Endothelial cell (in vitro differentiated cells): ENCODE measurements around the gene BTN1A1. TPM values are rescaled to one million over a fixed set of nuclear protein-coding genes. Genes with fewer than 3 reads are reported as not detected.

Experiments used
- DNase-seq: peaks from one replicate; pipeline ENCODE4 v3.0.0; 2021; ENCODE audit warnings: low spot score
- H3K27ac Mint-ChIP-seq: one replicate; pipeline ENCODE4 v1.8.0; 2021; ENCODE audit warnings: mixed read lengths, inconsistent platforms; ENCODE audit not compliant: unreplicated experiment
- H3K27me3 Mint-ChIP-seq: one replicate; pipeline ENCODE4 v1.8.0; 2021; ENCODE audit warnings: mild to moderate bottlenecking, moderate library complexity, mixed read lengths, inconsistent platforms; ENCODE audit not compliant: unreplicated experiment
- H3K36me3 Mint-ChIP-seq: one replicate; pipeline ENCODE4 v1.8.0; 2021; ENCODE audit warnings: mild to moderate bottlenecking, low read depth, mixed read lengths, inconsistent platforms; ENCODE audit not compliant: unreplicated experiment
- H3K4me1 Mint-ChIP-seq: one replicate; pipeline ENCODE4 v1.8.0; 2021; ENCODE audit warnings: mild to moderate bottlenecking, mixed read lengths, inconsistent platforms; ENCODE audit not compliant: unreplicated experiment
- H3K4me3 Mint-ChIP-seq: one replicate; pipeline ENCODE4 v1.8.0; 2021; ENCODE audit warnings: mild to moderate bottlenecking, mixed read lengths, inconsistent platforms; ENCODE audit not compliant: unreplicated experiment
- H3K9me3 Mint-ChIP-seq: one replicate; pipeline ENCODE4 v1.8.0; 2021; ENCODE audit warnings: mixed read lengths, inconsistent platforms; ENCODE audit not compliant: unreplicated experiment
- total RNA-seq: library from RNA; stranded (reverse); fragmentation: NEBNext Ultra II Directional; extraction: Animal tissue kit (Norgen Biotek cat#: 25700); gene quantifications from one replicate; pipeline ENCODE4 v1.2.1, GENCODE V29; 2021; ENCODE audit not compliant: unreplicated experiment
- TF ChIP-seq, protein P1 (sequence below): fragments of 200-600 bp; sonication (generic); IDR thresholded peaks from one replicate; pipeline ENCODE4 v1.5.0; 2021; ENCODE audit warnings: antibody characterized with exemption; ENCODE audit not compliant: unreplicated experiment

The BTN1A1 gene
- total RNA-seq, 1 donor from 2014 or later: 1.4 TPM

DNA sequence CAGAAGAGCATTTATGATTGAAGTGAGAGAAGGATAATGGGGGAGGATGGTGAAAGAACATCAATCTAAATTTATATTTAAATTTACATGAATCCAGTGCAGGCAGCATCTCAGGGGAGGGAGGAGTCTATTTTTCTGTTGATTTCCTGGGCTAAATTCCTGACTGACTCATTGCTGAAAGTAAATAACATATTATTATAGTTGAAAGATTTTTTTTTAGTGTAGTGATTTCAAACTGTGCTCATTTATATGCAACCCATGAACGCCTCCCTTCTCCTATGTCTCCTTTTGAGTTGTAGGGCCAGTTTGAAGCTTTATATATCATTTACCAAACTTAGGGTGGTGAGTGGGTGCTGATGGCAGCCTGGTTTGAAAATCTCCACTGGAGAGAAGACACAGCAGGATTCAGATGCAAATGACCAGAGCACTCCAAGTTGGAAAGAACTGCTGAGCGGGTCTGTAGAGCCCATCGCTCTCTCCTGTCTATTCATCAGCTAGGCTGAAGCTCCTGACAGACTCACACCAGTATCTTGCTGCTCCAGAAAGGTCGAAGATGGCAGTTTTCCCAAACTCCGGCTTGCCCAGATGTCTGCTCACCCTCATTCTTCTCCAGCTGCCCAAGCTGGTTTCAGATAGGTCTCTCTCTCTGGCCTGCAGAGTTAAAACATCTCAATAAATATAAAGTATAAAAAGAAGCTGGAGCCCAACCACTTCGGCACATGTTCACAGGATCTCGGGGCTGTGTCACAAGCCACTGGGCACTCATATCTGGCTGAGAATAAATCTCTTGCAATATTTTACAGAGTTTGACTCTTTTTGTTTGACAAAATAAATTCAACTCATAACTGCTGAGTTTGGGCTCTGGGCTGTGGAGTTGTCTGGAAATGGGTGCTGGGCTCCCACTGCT is 24.0 kb upstream of the BTN1A1 start:
- Mint-ChIP-seq H3K9me3 (no peaks in the 10 kb centered on the region), H3K4me3 (no peak overlapping the region), H3K27me3 (peaks cover 6% of the 10 kb centered on the region), H3K36me3 (peaks cover 7% of the 10 kb centered on the region), H3K27ac (no peak overlapping the region), H3K4me1 (peaks cover 13% of the 10 kb centered on the region)
- TF ChIP-seq, protein P1, sequence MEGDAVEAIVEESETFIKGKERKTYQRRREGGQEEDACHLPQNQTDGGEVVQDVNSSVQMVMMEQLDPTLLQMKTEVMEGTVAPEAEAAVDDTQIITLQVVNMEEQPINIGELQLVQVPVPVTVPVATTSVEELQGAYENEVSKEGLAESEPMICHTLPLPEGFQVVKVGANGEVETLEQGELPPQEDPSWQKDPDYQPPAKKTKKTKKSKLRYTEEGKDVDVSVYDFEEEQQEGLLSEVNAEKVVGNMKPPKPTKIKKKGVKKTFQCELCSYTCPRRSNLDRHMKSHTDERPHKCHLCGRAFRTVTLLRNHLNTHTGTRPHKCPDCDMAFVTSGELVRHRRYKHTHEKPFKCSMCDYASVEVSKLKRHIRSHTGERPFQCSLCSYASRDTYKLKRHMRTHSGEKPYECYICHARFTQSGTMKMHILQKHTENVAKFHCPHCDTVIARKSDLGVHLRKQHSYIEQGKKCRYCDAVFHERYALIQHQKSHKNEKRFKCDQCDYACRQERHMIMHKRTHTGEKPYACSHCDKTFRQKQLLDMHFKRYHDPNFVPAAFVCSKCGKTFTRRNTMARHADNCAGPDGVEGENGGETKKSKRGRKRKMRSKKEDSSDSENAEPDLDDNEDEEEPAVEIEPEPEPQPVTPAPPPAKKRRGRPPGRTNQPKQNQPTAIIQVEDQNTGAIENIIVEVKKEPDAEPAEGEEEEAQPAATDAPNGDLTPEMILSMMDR: no peak
- DNase-seq: no peak

DNA sequence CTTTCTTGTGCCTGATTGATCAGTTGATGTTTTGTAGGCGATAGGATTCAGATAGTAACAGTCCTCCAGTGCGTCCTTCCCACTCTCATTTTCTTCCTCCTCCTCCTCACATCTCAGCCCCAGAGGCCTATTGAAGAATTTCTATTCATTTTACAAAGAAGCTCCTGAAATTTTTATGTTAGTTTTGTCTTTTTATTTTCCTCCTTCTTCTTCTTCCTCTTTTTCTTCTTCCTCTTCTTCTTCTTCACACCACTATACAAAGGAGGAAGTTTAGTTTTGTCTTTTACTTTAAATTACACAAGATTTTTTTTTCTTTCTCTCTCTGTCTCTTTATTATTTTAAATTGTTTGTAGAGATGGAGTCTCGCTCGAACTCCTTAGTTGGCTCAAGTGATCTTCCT is 23.2 kb upstream of the BTN1A1 start:
- no peak overlapping the region for H3K4me3 Mint-ChIP-seq
- no peak overlapping the region for H3K27ac Mint-ChIP-seq
- TF ChIP-seq, protein P1: no peak

DNA sequence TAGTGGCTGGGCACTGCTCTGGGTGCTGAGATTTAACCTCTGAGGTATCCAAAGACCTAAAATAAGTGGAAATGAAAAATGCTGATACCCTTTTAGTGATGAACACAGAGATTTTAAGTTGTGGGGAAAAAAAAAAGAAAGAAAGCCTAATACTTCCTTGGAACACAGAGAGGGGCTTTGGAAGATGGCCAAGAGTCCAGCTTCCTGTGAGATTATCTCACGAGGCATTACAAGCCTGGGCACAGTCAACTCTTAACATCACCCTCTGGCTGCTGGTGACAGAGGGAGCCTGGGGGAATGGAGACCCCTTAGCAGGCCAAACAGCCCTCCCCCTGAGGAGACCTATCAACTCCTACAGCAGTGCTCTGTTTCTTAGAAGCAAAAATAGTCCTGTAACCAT is 22.7 kb upstream of the BTN1A1 start:
- Mint-ChIP-seq H3K9me3 (no peaks in the 10 kb centered on the region), H3K4me1 (peaks cover 13% of the 10 kb centered on the region), H3K27ac (no peak overlapping the region), H3K36me3 (no peaks in the 10 kb centered on the region), H3K4me3 (no peak overlapping the region), H3K27me3 (peaks cover 6% of the 10 kb centered on the region)
- TF ChIP-seq, protein P1: no peak
- no peak for DNase-seq

More for the DNA sequence above, 23.2 kb upstream of the BTN1A1 start:
- Mint-ChIP-seq H3K4me1 (peaks cover 13% of the 10 kb centered on the region), H3K27me3 (peaks cover 6% of the 10 kb centered on the region), H3K9me3 (no peaks in the 10 kb centered on the region), H3K36me3 (no peaks in the 10 kb centered on the region)
- no peak for DNase-seq

DNA sequence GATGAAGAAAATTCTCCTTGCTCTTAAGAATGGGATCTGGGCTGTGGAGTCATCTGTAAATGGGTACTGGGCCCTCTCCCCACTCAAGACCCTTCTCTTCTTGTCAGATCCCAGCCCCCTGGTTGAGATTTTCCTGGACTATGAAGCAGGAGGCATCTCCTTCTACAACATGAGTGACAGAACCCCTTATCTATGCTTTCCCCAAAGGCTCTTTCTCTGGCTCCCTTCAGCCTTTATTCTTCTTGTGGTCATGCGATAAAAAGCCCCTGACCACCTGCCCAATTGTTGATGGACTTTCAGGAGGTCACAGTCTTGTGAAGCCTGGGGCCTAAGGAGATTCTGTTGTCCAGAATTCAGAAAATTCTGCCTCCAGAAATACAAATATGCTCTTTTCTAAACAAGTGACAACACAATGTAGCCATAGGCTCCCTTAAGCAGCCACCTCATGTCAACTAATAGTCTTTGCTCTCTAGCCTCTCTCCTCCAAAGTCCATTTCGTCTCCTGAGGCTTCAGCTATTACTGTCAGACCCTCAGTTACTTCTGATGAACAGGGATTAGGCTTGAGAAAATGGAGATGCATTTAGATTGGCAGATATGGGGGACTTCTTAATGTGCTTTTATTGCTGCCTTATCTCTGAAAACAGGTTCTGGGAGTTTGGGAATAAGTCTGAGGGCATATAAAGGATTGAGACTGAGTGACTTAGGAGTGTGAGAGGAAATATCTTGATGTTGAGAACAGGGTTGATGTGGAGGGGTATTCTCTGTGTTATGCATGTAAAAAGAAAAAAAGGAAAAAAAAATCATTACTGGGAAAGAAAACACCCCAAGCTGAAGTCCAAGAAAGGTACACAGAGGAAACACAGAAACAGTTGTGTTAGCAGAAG is 21.8 kb upstream of the BTN1A1 start:
- H3K27me3 Mint-ChIP-seq: peaks cover 6% of the 10 kb centered on the region
- H3K27ac Mint-ChIP-seq: no peak overlapping the region
- H3K4me1 Mint-ChIP-seq: peaks cover 13% of the 10 kb centered on the region
- no peak overlapping the region for H3K4me3 Mint-ChIP-seq
- TF ChIP-seq, protein P1: no peak
- no peak for DNase-seq
- H3K36me3 Mint-ChIP-seq: no peaks in the 10 kb centered on the region
- no peaks in the 10 kb centered on the region for H3K9me3 Mint-ChIP-seq
